ENCODE results near the gene POLR2H. TPM values are rescaled to one million over a fixed set of nuclear protein-coding genes. Genes with fewer than 3 reads are reported as not detected.

POLR2H gene
- total and polyA plus RNA-seq, 10 of the 15 experiments (the other 5 are each of a cell fraction or from before 2014, with no cell fraction given), result 74.2 to 357 (median 143) TPM

GRCh38 chr3:184417619-184418327 lies 56.3 kb downstream of the POLR2H start (continued):
- TF ChIP-seq E2F8 (IDR thresholded peaks at IDR 0.05; ENCODE audit: low read depth, partially characterized antibody) (no peak), GABPA (IDR thresholded peaks at IDR 0.05; ENCODE audit: low read depth) (no peak), PKNOX1 (IDR thresholded peaks at IDR 0.05) (no peak), MEF2B (IDR thresholded peaks at IDR 0.05; ENCODE audit: partially characterized antibody, poor library complexity, severe bottlenecking) (peak; percentile 99), NFYB (IDR thresholded peaks at IDR 0.05; ENCODE audit: insufficient read depth, low read depth, low read length) (no peak), PAX8 (IDR thresholded peaks at IDR 0.05) (no peak), STAT1 (conservative IDR thresholded peaks at IDR 0.05) (no peak), HDGF (IDR thresholded peaks at IDR 0.05) (no peak), MXI1 (IDR thresholded peaks at IDR 0.05; ENCODE audit: low read depth, low read length) (no peak), RB1 (IDR thresholded peaks at IDR 0.05; ENCODE audit: borderline replicate concordance) (peak; percentile 85; the same call in 1 of the 2 replicates), STAT3 (IDR thresholded peaks at IDR 0.05; ENCODE audit: low read depth, low read length) (no peak), RBBP5 (conservative IDR thresholded peaks at IDR 0.05) (no peak), GATAD2B (conservative IDR thresholded peaks at IDR 0.05; ENCODE audit: low read depth) (no peak), ZNF24 (IDR thresholded peaks at IDR 0.05) (no peak), RELA (IDR thresholded peaks at IDR 0.05; ENCODE audit: borderline replicate concordance, partially characterized antibody) (no peak), ELK1 (IDR thresholded peaks at IDR 0.05; ENCODE audit: low read depth, low read length) (no peak)
- TF ChIP-seq, protein P1, sequence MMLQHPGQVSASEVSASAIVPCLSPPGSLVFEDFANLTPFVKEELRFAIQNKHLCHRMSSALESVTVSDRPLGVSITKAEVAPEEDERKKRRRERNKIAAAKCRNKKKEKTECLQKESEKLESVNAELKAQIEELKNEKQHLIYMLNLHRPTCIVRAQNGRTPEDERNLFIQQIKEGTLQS (IDR thresholded peaks at IDR 0.05; ENCODE audit: borderline replicate concordance, extremely low read depth, low read depth, low read length), result no peak
- TF ChIP-seq, protein P2, sequence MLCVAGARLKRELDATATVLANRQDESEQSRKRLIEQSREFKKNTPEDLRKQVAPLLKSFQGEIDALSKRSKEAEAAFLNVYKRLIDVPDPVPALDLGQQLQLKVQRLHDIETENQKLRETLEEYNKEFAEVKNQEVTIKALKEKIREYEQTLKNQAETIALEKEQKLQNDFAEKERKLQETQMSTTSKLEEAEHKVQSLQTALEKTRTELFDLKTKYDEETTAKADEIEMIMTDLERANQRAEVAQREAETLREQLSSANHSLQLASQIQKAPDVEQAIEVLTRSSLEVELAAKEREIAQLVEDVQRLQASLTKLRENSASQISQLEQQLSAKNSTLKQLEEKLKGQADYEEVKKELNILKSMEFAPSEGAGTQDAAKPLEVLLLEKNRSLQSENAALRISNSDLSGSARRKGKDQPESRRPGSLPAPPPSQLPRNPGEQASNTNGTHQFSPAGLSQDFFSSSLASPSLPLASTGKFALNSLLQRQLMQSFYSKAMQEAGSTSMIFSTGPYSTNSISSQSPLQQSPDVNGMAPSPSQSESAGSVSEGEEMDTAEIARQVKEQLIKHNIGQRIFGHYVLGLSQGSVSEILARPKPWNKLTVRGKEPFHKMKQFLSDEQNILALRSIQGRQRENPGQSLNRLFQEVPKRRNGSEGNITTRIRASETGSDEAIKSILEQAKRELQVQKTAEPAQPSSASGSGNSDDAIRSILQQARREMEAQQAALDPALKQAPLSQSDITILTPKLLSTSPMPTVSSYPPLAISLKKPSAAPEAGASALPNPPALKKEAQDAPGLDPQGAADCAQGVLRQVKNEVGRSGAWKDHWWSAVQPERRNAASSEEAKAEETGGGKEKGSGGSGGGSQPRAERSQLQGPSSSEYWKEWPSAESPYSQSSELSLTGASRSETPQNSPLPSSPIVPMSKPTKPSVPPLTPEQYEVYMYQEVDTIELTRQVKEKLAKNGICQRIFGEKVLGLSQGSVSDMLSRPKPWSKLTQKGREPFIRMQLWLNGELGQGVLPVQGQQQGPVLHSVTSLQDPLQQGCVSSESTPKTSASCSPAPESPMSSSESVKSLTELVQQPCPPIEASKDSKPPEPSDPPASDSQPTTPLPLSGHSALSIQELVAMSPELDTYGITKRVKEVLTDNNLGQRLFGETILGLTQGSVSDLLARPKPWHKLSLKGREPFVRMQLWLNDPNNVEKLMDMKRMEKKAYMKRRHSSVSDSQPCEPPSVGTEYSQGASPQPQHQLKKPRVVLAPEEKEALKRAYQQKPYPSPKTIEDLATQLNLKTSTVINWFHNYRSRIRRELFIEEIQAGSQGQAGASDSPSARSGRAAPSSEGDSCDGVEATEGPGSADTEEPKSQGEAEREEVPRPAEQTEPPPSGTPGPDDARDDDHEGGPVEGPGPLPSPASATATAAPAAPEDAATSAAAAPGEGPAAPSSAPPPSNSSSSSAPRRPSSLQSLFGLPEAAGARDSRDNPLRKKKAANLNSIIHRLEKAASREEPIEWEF (IDR thresholded peaks at IDR 0.05; ENCODE audit: insufficient replicate concordance, low read depth, low read length), result no peak

Measured in GM12878 (cell line).